Liver (tissue), 9 donors: ENCODE results near the gene HSD17B13. TPM values are rescaled to one million over a fixed set of nuclear protein-coding genes. Genes with fewer than 3 reads are reported as not detected.
A peak's percentile ranks its signal among the peaks of the same experiment; 100 is the strongest.

Experiments used
- DNase-seq: peaks from one replicate; pipeline ENCODE4 v3.0.0-alpha.2; 2017; ENCODE audit warnings: low spot score
- H3K27ac ChIP-seq, 2 donors: one replicate each; pipeline ENCODE4 v1.7.0; 2013; ENCODE audit warnings: inconsistent platforms in 2 of 2, low read length in 2 of 2, control low read depth in 1 of 2, low read depth in 1 of 2, mild to moderate bottlenecking in 1 of 2
- H3K27me3 ChIP-seq, 4 donors: one replicate each; pipeline versions ENCODE4 v1.6.1 to v1.7.0; 2013; ENCODE audit warnings: low read length in 3 of 4, inconsistent platforms in 1 of 4, mild to moderate bottlenecking in 1 of 4, moderate library complexity in 1 of 4; ENCODE audit not compliant: control insufficient read depth in 4 of 4, insufficient read depth in 4 of 4
- H3K36me3 ChIP-seq, 4 donors: one replicate each; pipeline versions ENCODE4 v1.6.1 to v1.7.0; 2013; ENCODE audit warnings: low read length in 3 of 4, mild to moderate bottlenecking in 3 of 4, low read depth in 1 of 4, moderate library complexity in 1 of 4; ENCODE audit not compliant: control insufficient read depth in 4 of 4, insufficient read depth in 3 of 4
- H3K4me1 ChIP-seq, 4 donors: one replicate each; pipeline versions ENCODE4 v1.6.1 to v1.7.0; 2013; ENCODE audit warnings: low read length in 3 of 4, mild to moderate bottlenecking in 3 of 4, moderate library complexity in 1 of 4; ENCODE audit not compliant: control insufficient read depth in 4 of 4, insufficient read depth in 4 of 4
- H3K4me3 ChIP-seq, 3 donors: one replicate each; pipeline versions ENCODE4 v1.6.1 to v1.7.0; 2013; ENCODE audit warnings: low read length in 3 of 3, control low read depth in 1 of 3, low read depth in 1 of 3, mild to moderate bottlenecking in 1 of 3
- H3K9ac ChIP-seq, 2 donors: one replicate each; pipeline ENCODE4 v1.7.0; 2013; ENCODE audit warnings: low read length in 2 of 2, mild to moderate bottlenecking in 2 of 2, moderate library complexity in 2 of 2, control low read depth in 1 of 2, low read depth in 1 of 2
- H3K9me3 ChIP-seq, 4 donors: one replicate each; pipeline versions ENCODE4 v1.6.1 to v1.7.0; 2013; ENCODE audit warnings: low read length in 3 of 4; ENCODE audit not compliant: control insufficient read depth in 4 of 4
- CTCF ChIP-seq: fragments of 150-350 bp; IDR thresholded peaks from 2 replicates; pipeline ENCODE4 v1.5.1; 2017; ENCODE audit warnings: improper control_type of control experiment, low read depth, low read length; ENCODE audit not compliant: missing input control
- EGR1 ChIP-seq, 2 donors: IDR thresholded peaks; 2 replicates each; pipeline ENCODE4 v1.6.1; 2016 to 2018; ENCODE audit warnings: antibody characterized with exemption in 2 of 2, low read depth in 2 of 2
- FOXA2 ChIP-seq: IDR thresholded peaks from 2 replicates; pipeline ENCODE4 v1.6.1; 2016; ENCODE audit warnings: antibody characterized with exemption
- GABPA ChIP-seq, 2 donors: IDR thresholded peaks in 1 of 2; conservative IDR thresholded peaks in 1 of 2; 2 replicates each; pipeline ENCODE4 v1.6.1; 2016; ENCODE audit warnings: antibody characterized with exemption in 2 of 2, mild to moderate bottlenecking in 1 of 2, moderate library complexity in 1 of 2
- HNF4A ChIP-seq, 2 donors: conservative IDR thresholded peaks; 2 replicates each; pipeline ENCODE4 v1.6.1; 2016; ENCODE audit warnings: antibody characterized with exemption in 2 of 2, mild to moderate bottlenecking in 2 of 2
- HNF4G ChIP-seq: IDR thresholded peaks from 2 replicates; pipeline ENCODE4 v1.6.1; 2016; ENCODE audit warnings: antibody characterized with exemption
- JUND ChIP-seq, 2 donors: IDR thresholded peaks; 2 replicates each; pipeline ENCODE4 v1.6.1; 2016; ENCODE audit warnings: antibody characterized with exemption in 2 of 2
- MAX ChIP-seq: IDR thresholded peaks from 2 replicates; pipeline ENCODE4 v1.6.1; 2016; ENCODE audit warnings: antibody characterized with exemption
- NR2F2 ChIP-seq: IDR thresholded peaks from 2 replicates; pipeline ENCODE4 v1.6.1; 2016; ENCODE audit warnings: antibody characterized with exemption
- RAD21 ChIP-seq, 2 donors: IDR thresholded peaks; 2 replicates each; pipeline ENCODE4 v1.6.1; 2016; ENCODE audit warnings: antibody characterized with exemption in 2 of 2, mild to moderate bottlenecking in 2 of 2
- RXRA ChIP-seq, 2 donors: IDR thresholded peaks; 2 replicates each; pipeline ENCODE4 v1.6.1; 2017 to 2018; ENCODE audit warnings: antibody characterized with exemption in 2 of 2, mild to moderate bottlenecking in 1 of 2
- SP1 ChIP-seq: IDR thresholded peaks from 2 replicates; pipeline ENCODE4 v1.6.1; 2018; ENCODE audit warnings: antibody characterized with exemption, mild to moderate bottlenecking
- TAF1 ChIP-seq: conservative IDR thresholded peaks from 2 replicates; pipeline ENCODE4 v1.6.1; 2016; ENCODE audit warnings: antibody characterized with exemption, mild to moderate bottlenecking
- YY1 ChIP-seq: IDR thresholded peaks from 2 replicates; pipeline ENCODE4 v1.6.1; 2016; ENCODE audit warnings: antibody characterized with exemption, mild to moderate bottlenecking
- WGBS: extraction: QIAGEN DNeasy Blood & Tissue Kit; methylation state at CpG from one replicate; pipeline ENCODE4 v1.1.7; 2013; 5-methylcytosine and 5-hydroxymethylcytosine counted together
- polyA plus RNA-seq, 2 donors: library from polyadenylated mRNA; stranded (reverse) in 1 of 2; unstranded in 1 of 2; fragments of 200-250 nt in 1 of 2; fragments of >200 nt in 1 of 2; fragmentation: Nextera tagmentation in 1 of 2; extraction: Ambion mirVana in 1 of 2; gene quantifications; one replicate each; pipeline versions ENCODE4 v1.2.1 to v1.2.3, GENCODE V29; 2013 to 2015
- total RNA-seq, 2 donors: library from RNA; depleted of rRNA; stranded (reverse); fragments of >200 nt; gene quantifications; one replicate each; pipeline ENCODE4 v1.2.3, GENCODE V29; 2014
- TF ChIP-seq, protein P1 (sequence below): IDR thresholded peaks from 2 replicates; pipeline ENCODE4 v1.6.1; 2016; ENCODE audit warnings: antibody characterized with exemption
- TF ChIP-seq, protein P2 (sequence below): IDR thresholded peaks from 2 replicates; pipeline ENCODE4 v1.6.1; 2016; ENCODE audit warnings: antibody characterized with exemption, mild to moderate bottlenecking
- TF ChIP-seq, protein P3 (sequence below): IDR thresholded peaks from 2 replicates; pipeline ENCODE4 v1.6.1; 2016; ENCODE audit warnings: antibody characterized with exemption
- donor health status: healthy.
- donor health status: healthy.
- donor health status: healthy.
- donor health status: healthy.
- donor health status: healthy.

Gene HSD17B13
- total and polyA plus RNA-seq, 4 donors = 0.09 to 61.7 (median 22.8) TPM

DNA sequence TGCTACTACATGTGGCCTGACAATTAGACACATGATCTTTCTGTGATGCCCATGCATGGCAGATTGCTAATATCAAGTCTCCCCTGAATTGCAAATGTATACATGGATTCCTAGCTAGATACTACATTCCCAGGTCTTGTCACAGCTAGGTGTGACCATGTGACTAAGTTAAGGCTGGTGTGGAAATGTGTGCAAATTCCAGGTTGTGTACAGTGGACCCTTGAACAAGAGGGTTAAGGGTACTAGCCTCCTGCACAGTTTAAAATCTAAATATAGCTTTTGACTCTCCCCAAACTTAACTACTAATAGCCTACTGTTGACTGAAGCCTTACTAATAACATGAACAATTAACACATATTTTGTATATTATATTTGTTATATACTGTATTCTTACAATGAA is 48.4 kb downstream of the HSD17B13 start:
- Histone ChIP-seq H3K4me3 (no peak overlapping the region), H3K36me3 (no peaks in the 10 kb centered on the region), H3K4me1 (peaks cover 0 to 28% (median 5%) of the 10 kb centered on the region in 4 donors), H3K27ac (no peak overlapping the region), H3K27me3 (no peaks in the 10 kb centered on the region), H3K9me3 (no peaks in the 10 kb centered on the region), H3K9ac (no peak overlapping the region)
- no peak for DNase-seq
- TF ChIP-seq HNF4A (conservative IDR thresholded peaks at IDR 0.05) = peak; percentile 62 to 71
- TF ChIP-seq, protein P1, sequence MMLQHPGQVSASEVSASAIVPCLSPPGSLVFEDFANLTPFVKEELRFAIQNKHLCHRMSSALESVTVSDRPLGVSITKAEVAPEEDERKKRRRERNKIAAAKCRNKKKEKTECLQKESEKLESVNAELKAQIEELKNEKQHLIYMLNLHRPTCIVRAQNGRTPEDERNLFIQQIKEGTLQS = no peak
- TF ChIP-seq HNF4G = no peak
- peak in 1 of 2 donors; percentile 28 for TF ChIP-seq RXRA (IDR thresholded peaks at IDR 0.05)

- Histone ChIP-seq H3K27me3 (no peaks in the 10 kb centered on the region), H3K27ac (no peak overlapping the region), H3K9me3 (no peaks in the 10 kb centered on the region), H3K4me3 (no peak overlapping the region), H3K4me1 (peaks cover 0 to 10% (median 2%) of the 10 kb centered on the region in 4 donors), H3K9ac (no peak overlapping the region), H3K36me3 (no peaks in the 10 kb centered on the region)
- 82% methylated on average over 7 of the region's 7 CpGs for WGBS
- no peak for DNase-seq
- TF ChIP-seq, protein P1 = no peak
- TF ChIP-seq, protein P2, sequence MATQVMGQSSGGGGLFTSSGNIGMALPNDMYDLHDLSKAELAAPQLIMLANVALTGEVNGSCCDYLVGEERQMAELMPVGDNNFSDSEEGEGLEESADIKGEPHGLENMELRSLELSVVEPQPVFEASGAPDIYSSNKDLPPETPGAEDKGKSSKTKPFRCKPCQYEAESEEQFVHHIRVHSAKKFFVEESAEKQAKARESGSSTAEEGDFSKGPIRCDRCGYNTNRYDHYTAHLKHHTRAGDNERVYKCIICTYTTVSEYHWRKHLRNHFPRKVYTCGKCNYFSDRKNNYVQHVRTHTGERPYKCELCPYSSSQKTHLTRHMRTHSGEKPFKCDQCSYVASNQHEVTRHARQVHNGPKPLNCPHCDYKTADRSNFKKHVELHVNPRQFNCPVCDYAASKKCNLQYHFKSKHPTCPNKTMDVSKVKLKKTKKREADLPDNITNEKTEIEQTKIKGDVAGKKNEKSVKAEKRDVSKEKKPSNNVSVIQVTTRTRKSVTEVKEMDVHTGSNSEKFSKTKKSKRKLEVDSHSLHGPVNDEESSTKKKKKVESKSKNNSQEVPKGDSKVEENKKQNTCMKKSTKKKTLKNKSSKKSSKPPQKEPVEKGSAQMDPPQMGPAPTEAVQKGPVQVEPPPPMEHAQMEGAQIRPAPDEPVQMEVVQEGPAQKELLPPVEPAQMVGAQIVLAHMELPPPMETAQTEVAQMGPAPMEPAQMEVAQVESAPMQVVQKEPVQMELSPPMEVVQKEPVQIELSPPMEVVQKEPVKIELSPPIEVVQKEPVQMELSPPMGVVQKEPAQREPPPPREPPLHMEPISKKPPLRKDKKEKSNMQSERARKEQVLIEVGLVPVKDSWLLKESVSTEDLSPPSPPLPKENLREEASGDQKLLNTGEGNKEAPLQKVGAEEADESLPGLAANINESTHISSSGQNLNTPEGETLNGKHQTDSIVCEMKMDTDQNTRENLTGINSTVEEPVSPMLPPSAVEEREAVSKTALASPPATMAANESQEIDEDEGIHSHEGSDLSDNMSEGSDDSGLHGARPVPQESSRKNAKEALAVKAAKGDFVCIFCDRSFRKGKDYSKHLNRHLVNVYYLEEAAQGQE = no peak
- TF ChIP-seq RAD21 (IDR thresholded peaks at IDR 0.05) (no peak), GABPA (IDR thresholded peaks at IDR 0.05 in 1 of 2, conservative IDR thresholded peaks at IDR 0.05 in 1 of 2) (no peak), JUND (IDR thresholded peaks at IDR 0.05) (no peak), HNF4A (conservative IDR thresholded peaks at IDR 0.05) (no peak), FOXA2 (no peak), HNF4G (no peak), CTCF (no peak), SP1 (no peak), YY1 (no peak), NR2F2 (no peak), EGR1 (IDR thresholded peaks at IDR 0.05; ENCODE audit: low read depth in 2 of 2) (no peak), TAF1 (no peak), MAX (no peak)
- TF ChIP-seq, protein P3, sequence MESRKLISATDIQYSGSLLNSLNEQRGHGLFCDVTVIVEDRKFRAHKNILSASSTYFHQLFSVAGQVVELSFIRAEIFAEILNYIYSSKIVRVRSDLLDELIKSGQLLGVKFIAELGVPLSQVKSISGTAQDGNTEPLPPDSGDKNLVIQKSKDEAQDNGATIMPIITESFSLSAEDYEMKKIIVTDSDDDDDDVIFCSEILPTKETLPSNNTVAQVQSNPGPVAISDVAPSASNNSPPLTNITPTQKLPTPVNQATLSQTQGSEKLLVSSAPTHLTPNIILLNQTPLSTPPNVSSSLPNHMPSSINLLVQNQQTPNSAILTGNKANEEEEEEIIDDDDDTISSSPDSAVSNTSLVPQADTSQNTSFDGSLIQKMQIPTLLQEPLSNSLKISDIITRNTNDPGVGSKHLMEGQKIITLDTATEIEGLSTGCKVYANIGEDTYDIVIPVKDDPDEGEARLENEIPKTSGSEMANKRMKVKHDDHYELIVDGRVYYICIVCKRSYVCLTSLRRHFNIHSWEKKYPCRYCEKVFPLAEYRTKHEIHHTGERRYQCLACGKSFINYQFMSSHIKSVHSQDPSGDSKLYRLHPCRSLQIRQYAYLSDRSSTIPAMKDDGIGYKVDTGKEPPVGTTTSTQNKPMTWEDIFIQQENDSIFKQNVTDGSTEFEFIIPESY = no peak
Measured at GRCh38 chr4:87270825-87271224, 51.9 kb downstream of the HSD17B13 start.
